Measurements from ENCODE around the gene TDP1.

The TDP1 gene

DNA sequence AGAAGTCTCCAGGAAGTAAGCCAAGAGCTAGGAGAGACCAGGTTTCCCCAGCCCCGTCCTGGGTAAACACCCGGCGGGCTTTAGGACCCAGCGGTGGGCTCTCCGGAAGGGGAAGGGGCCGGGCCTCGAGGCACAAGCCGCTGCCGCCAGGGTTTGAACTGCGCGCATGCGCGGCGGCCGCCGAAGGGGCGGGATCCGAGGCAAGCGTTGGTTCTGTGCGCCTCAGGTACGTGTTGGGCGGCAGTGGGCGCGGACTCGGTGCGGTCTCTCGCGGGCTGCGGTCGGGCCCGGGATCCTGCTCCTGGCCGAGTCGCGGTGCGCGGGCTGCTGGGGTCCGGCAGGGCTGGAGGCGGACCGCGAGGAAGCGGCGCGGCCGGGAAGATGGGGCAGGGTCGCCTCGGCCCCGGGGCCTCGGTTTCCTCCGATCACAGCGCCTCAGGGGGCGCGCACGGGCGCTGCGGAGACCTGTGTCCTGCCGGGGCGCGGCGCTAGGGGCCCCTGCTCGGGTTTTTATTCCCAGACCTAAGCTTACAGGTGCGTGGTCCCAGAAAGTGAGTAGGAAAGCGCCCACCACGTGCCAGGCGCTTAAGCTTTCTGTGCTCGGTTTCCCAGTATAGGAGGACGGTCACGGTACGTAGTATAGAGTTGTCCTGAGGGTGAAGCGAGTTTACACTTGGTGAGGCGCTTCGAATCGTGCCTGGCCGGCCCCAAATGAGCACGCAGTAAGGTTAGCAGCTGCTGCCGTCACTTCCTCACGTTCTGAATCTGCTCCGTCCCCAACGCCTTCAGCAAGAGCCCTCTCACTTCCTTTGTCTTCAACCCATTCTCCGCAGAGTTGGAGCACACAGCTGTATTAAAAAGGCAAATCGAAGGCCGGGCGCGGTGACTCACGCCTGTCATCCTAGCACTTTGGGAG is at the start of gene TDP1:
TSS of gene TDP1 (plus strand) at position 183 of the 916 bp plus-strand sequence. CDS start 7,188 bp downstream, outside the sequence.
- DNase-seq (peak; percentile 91), ATAC-seq (replicated peaks) (peak; percentile 75 to 79)
- H3K4me3 Mint-ChIP-seq: peak within 1 kb of the TSS; percentile 95 to 97
- H3K9me3 Mint-ChIP-seq: peaks cover 2 to 4% of the 10 kb centered on the region in 2 donors
- H3K36me3 Mint-ChIP-seq: peaks cover 28 to 36% of the 10 kb centered on the region in 2 donors
- H3K27me3 Mint-ChIP-seq: no peaks in the 10 kb centered on the region
- peak within 1 kb of the TSS; percentile 96 for H3K27ac Mint-ChIP-seq
- H3K4me1 Mint-ChIP-seq: peaks cover 28 to 41% of the 10 kb centered on the region in 2 donors

DNA sequence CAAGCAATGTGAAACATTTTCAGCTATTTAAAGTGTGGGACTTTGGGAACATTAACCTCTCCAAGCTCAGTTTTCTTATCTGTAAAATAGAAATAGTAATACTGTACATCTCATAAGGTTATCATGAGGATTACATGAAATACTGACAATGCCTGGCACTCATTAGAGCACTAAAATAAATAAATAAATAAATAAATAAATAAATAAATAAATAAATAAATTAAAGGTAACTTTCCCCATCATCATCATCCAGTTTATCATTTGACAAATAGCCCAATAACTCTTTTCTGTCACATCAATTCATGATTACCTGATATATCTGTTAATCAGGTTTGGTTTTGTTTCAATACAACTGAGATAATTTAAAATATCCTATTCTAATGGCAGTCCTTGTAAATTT is 49.7 kb upstream of the TDP1 start:
- Mint-ChIP-seq H3K27me3 (no peaks in the 10 kb centered on the region), H3K4me3 (no peak overlapping the region), H3K36me3 (peaks cover 0 to 9% of the 10 kb centered on the region in 2 donors), H3K9me3 (no peaks in the 10 kb centered on the region), H3K27ac (no peak overlapping the region), H3K4me1 (peaks cover 1 to 6% of the 10 kb centered on the region in 2 donors)
- no peak for ATAC-seq (replicated peaks)
- DNase-seq: no peak

DNA sequence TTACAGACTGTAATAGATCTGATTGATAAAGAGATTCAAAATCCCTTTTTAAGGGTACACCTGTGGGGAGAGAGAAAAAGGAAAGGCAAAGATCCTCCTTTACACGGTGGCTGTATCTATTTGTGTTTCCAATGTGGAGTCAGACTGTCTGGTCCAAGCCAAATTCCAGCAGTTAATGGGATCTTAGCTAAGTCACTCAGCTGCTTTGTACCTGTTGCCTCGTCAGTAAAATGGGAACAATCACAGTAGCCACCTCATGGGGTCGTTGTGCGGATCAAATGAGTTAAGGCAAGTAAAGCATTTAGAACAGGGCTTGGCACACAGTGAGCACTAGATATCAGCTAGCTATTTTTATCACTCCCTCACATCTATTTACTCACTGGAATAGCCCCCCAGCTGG is 48.1 kb upstream of the TDP1 start:
- no peak for DNase-seq
- ATAC-seq (replicated peaks): no peak
- no peak overlapping the region for H3K27ac Mint-ChIP-seq
- H3K9me3 Mint-ChIP-seq: no peaks in the 10 kb centered on the region
- peaks cover 1 to 6% of the 10 kb centered on the region in 2 donors for H3K4me1 Mint-ChIP-seq
- H3K36me3 Mint-ChIP-seq: peaks cover 0 to 9% of the 10 kb centered on the region in 2 donors
- H3K4me3 Mint-ChIP-seq: no peak overlapping the region
- no peaks in the 10 kb centered on the region for H3K27me3 Mint-ChIP-seq

DNA sequence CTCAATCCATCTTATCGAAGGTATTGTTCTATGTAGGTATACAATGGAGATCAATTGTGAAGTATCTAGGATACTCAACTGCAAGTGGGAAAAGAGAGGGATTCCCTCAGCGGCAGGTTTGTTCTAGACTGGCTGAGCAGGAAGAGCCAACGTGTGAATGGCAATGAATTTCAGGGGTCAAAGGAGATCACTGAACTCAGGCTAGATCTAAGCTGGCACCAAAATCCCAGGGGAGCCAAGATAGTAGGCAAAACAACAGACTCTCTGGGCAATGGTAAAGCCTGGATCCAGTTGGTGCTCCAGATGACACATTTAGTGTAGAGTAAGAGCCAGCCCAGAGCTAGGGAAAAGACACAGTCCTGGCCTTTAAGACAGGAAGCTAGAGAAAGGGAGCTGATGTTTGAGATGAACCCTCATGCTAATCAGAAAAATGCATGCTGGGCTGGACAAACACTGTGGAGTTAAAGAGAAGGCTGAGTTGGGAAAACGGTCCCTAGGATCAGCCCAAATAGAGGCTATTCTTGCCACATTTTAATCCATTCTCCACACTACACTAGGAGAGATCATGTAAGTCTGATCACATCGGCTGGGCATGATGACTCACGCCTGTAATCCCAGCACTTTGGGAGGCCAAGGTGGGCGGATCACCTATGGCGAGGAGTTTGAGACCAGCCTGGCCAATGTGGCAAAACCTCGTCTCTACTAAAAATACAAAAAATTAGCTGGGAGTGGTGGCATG is 46.8 kb upstream of the TDP1 start:
- DNase-seq: no peak
- Mint-ChIP-seq H3K36me3 (peaks cover 0 to 9% of the 10 kb centered on the region in 2 donors), H3K4me1 (peaks cover 0 to 1% of the 10 kb centered on the region in 2 donors), H3K27ac (no peak overlapping the region), H3K4me3 (no peak overlapping the region), H3K27me3 (no peaks in the 10 kb centered on the region), H3K9me3 (no peaks in the 10 kb centered on the region)
- no peak for ATAC-seq (replicated peaks)

DNA sequence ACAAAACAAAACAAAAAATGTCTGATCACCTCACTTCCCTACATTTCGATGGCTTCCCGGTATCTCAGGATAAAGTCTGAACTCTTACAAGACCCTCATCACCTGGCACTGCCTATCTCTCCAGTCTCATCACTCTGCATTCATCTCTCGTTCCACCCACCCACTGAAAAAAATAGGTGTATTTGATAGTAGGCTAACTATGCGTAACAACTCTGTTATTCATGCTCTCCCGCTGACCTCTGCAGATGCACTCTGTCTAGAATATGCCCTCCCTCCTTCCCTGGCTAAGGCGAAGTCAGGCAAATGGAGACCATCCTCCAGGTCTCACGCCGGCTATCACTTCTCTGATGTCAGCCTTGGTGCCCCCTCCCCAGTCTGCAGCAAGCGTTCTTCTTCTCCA is 46.1 kb upstream of the TDP1 start:
- DNase-seq (no peak), ATAC-seq (replicated peaks) (no peak)
- H3K4me3 Mint-ChIP-seq: no peak overlapping the region
- H3K36me3 Mint-ChIP-seq: peaks cover 0 to 9% of the 10 kb centered on the region in 2 donors
- H3K27me3 Mint-ChIP-seq: no peaks in the 10 kb centered on the region
- H3K27ac Mint-ChIP-seq: no peak overlapping the region
- H3K4me1 Mint-ChIP-seq: peaks cover 0 to 1% of the 10 kb centered on the region in 2 donors
- H3K9me3 Mint-ChIP-seq: no peaks in the 10 kb centered on the region

DNA sequence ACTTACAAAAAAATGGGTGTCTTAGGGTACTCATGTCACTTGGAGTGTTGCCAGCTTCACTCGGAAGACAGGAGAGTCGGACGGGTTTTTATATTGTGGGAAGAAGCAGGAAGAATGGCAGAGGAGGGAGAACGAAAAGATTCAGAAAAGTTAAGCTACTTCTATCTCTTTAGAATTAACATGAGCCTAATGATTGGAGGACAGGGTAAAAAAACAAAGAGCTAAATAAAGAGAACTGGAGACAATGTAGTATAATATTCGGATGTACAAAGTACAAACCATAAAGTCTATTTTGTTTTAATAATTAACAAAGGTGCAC is 45.1 kb upstream of the TDP1 start:
- peaks cover 0 to under 1% of the 10 kb centered on the region in 2 donors for H3K4me1 Mint-ChIP-seq
- no peaks in the 10 kb centered on the region for H3K9me3 Mint-ChIP-seq
- ATAC-seq (replicated peaks): no peak
- peaks cover 0 to 5% of the 10 kb centered on the region in 2 donors for H3K36me3 Mint-ChIP-seq
- no peak for DNase-seq
- H3K27me3 Mint-ChIP-seq: no peaks in the 10 kb centered on the region
- no peak overlapping the region for H3K27ac Mint-ChIP-seq
- H3K4me3 Mint-ChIP-seq: no peak overlapping the region

DNA sequence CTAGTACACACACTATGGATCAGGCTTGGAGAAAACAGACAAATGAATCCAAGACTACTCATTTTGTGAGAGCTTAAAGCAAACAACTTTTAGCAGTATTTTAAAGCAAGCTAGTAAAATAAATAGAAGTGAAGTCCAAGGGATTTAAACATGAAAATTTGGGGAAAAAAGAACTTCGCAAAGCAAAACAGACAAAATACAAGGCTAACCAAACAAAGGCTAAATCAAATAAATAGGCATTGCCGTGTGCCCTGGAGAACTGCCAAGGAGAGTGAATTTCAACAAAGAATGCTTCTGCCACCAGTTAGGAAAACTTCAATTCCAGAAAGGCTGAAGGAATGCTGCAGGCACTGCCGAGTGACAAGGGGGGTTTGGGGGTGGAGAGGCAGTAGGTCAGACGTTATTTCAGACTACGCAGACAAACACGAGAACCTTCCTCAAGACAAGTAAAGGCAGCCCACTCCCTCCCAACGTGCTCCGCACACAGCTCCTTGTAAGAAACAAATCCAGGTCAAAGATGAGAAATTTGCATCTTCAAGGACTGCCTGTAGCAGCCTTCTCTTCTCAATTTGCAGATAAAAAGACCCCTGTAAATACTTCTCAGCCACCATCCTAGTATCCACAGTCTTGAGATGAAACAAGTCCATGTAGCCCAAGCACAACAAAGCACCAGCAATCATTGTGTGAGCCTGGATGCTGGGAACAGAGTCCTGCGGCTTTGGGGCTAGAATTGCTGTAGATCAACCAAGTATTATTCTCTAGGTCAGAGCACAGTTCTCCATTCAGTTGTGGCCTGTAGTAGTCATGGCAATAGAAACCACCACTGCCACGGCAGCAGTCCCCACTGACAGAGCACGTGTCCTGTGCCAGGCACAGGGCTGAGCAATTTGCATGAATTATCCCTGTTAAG is 44.5 kb upstream of the TDP1 start:
- DNase-seq (no peak), ATAC-seq (replicated peaks) (peak in 1 of 2 donors; percentile 38)
- H3K27me3 Mint-ChIP-seq: no peaks in the 10 kb centered on the region
- H3K36me3 Mint-ChIP-seq: peaks cover 0 to 5% of the 10 kb centered on the region in 2 donors
- no peaks in the 10 kb centered on the region for H3K9me3 Mint-ChIP-seq
- no peak overlapping the region for H3K27ac Mint-ChIP-seq
- no peak overlapping the region for H3K4me3 Mint-ChIP-seq
- no peaks in the 10 kb centered on the region for H3K4me1 Mint-ChIP-seq

DNA sequence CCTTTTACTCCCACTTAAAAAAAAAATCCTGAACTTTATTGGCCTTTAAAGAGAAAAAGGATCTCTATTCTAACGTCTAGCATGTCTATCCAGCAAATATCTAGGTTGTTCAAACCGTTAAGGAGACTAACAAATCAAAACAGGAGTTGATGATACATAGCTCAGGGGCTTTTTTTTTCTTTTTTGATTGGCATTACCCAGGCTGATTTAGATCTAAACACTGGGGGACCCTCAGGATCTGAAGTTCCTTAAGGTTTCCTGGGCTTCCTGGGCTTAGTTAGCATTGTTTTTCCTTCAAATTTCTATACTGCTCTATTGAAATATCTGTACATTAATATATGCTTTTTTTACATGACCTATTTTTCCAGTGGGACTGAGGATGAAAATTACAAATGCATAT is 43.5 kb upstream of the TDP1 start:
- DNase-seq (no peak), ATAC-seq (replicated peaks) (no peak)
- no peak overlapping the region for H3K4me3 Mint-ChIP-seq
- no peaks in the 10 kb centered on the region for H3K4me1 Mint-ChIP-seq
- H3K27me3 Mint-ChIP-seq: no peaks in the 10 kb centered on the region
- no peaks in the 10 kb centered on the region for H3K9me3 Mint-ChIP-seq
- peaks cover 0 to 5% of the 10 kb centered on the region in 2 donors for H3K36me3 Mint-ChIP-seq
- H3K27ac Mint-ChIP-seq: no peak overlapping the region

DNA sequence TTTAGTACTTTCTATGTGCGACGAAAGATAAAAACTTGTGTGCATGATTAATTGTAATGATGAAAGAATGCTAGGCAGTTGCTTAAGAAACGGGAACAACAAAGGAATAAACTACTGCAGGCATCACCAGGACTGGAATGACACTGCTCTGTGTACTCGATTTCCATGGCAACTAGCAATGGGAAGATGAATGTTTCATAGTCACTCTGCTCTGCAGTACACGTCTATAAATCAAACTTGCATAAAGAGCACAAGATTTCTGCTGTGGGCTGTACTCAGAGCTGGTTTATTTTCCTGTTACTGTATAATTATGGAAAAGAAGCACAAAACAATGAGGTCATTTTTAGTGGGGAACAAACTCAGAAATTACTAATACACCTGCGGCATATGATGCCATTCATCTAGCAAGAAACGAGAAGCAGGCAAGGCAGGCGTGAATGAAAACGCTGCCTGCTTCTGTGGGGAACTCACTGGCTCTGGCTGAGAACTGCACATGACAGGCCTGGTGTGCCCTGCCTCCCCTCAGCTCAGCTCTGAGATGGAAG is 43.0 kb upstream of the TDP1 start:
- H3K27ac Mint-ChIP-seq: no peak overlapping the region
- H3K27me3 Mint-ChIP-seq: no peaks in the 10 kb centered on the region
- ATAC-seq (replicated peaks) (peak; percentile 56 to 57), DNase-seq (no peak)
- peaks cover 0 to 5% of the 10 kb centered on the region in 2 donors for H3K36me3 Mint-ChIP-seq
- no peaks in the 10 kb centered on the region for H3K9me3 Mint-ChIP-seq
- no peak overlapping the region for H3K4me3 Mint-ChIP-seq
- no peaks in the 10 kb centered on the region for H3K4me1 Mint-ChIP-seq

DNA sequence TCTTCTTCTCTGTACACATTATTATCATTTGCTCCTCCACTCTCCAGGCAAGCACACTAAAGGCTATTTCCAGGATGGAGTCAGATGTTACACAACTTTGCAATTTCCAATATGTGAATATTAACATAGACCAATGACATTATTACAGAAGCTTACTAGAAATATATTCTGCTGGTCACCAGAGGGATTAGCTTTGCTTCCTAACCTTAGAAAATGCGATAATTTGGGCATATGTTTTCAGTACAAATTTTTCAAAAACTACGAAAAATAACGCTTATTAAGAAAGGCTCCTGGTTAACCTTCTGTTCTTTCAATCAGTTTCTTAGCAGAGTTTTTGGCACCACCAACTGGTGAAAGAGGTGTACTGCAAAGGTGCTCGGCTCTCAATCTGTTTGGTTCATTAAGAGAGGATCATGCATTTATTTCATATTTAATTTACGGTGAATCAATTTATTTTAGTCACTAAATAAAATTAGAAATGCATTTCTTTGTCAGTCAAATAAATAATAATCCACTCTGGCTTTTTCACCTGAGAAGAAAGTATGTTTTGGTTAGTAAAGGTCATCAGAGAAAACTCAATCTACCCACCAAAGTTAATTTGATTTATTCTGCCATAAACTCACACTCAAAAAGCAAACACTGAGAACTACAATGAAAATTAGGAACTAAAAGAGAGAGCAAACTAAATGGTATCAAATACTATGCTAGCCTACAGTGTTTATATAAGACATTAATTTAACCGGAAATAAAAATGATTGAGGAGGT is 40.4 kb upstream of the TDP1 start:
- Mint-ChIP-seq H3K27me3 (no peaks in the 10 kb centered on the region), H3K9me3 (no peaks in the 10 kb centered on the region), H3K36me3 (no peaks in the 10 kb centered on the region), H3K4me3 (no peak overlapping the region), H3K4me1 (no peaks in the 10 kb centered on the region), H3K27ac (no peak overlapping the region)
- ATAC-seq (replicated peaks) (peak in 1 of 2 donors; percentile 43), DNase-seq (peak; percentile 42)

DNA sequence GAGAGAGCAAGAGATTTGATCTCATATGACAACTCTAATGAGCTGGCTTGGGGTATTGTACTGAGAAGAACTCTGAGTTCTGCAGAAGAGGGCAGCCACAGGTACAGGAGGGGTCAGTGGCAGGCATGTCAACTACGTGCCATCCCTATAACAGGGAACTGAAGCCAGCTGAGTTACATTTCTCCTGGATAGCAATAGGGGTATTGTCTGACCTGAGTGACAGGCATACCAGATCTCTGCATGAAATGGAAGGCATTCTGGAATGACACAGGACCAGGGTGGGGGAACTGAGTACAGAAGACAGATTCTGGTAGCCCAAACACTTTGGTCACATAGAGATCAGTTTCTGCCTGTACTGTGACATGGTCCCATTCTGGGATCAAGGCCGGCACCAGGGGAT is 37.0 kb upstream of the TDP1 start:
- Mint-ChIP-seq H3K4me1 (no peaks in the 10 kb centered on the region), H3K36me3 (no peaks in the 10 kb centered on the region), H3K27me3 (no peaks in the 10 kb centered on the region), H3K9me3 (no peaks in the 10 kb centered on the region), H3K27ac (no peak overlapping the region), H3K4me3 (no peak overlapping the region)
- DNase-seq (no peak), ATAC-seq (replicated peaks) (no peak)

DNA sequence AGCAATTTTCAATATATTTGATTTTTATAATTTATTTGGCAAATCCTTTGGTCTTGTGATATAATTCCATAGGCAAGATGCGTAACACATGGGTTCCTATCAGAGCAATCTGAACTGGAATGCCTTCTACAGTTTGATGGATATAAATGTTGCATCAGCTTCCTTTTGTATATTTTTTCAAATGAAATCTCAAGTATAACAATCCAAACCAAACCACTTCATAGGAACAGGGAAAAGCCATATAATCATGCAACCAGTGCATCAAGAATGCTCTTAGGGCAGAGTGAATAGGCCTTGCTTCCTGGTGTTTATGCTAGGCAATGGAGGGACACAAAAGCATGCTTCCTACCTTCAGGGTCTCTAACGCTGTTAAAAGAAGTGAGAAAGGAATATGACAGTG is 35.7 kb upstream of the TDP1 start:
- H3K27ac Mint-ChIP-seq: no peak overlapping the region
- no peak for DNase-seq
- ATAC-seq (replicated peaks): no peak
- H3K9me3 Mint-ChIP-seq: no peaks in the 10 kb centered on the region
- H3K4me3 Mint-ChIP-seq: no peak overlapping the region
- H3K36me3 Mint-ChIP-seq: peaks cover 0 to 7% of the 10 kb centered on the region in 2 donors
- H3K4me1 Mint-ChIP-seq: no peaks in the 10 kb centered on the region
- H3K27me3 Mint-ChIP-seq: no peaks in the 10 kb centered on the region

DNA sequence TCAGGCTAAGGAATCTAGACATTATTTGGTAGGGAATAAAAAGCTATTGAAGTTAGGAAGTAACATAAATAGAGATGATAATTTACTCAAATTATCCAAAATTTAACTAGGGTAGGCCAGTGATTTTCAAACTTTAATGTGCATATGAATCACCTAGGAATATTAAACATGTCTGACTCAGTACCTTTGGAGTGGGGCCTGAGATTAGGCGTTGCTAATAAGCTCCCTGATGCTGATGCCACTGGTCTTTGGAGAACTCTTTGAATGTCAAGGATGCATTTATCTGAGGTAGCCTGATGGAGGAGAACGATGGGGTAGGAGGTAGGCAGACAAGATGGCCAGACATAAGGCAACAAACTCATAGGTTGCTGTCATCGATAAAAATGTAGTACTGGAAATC is 34.4 kb upstream of the TDP1 start:
- Mint-ChIP-seq H3K9me3 (no peaks in the 10 kb centered on the region), H3K27ac (no peak overlapping the region), H3K4me1 (no peaks in the 10 kb centered on the region), H3K4me3 (no peak overlapping the region), H3K27me3 (no peaks in the 10 kb centered on the region), H3K36me3 (peaks cover 0 to 8% of the 10 kb centered on the region in 2 donors)
- no peak for ATAC-seq (replicated peaks)
- DNase-seq: no peak

Measured in stimulated activated naive B cell treated with anti-CD40 and anti-IgM and Interleukin-4, amounts not matched to agents 10 μg/mL and 1 μg/mL and 100 μg/mL, for 72 hours (primary cell).